ENCODE measurements around the gene KRTAP4-6.
A peak's percentile ranks its signal among the peaks of the same experiment; 100 is the strongest.
"Not testable (repeated sequence)": the region's sequence is repeated elsewhere in the genome, so short reads cannot be mapped to it uniquely, and the experiment has no call there.

KRTAP4-6 gene

DNA sequence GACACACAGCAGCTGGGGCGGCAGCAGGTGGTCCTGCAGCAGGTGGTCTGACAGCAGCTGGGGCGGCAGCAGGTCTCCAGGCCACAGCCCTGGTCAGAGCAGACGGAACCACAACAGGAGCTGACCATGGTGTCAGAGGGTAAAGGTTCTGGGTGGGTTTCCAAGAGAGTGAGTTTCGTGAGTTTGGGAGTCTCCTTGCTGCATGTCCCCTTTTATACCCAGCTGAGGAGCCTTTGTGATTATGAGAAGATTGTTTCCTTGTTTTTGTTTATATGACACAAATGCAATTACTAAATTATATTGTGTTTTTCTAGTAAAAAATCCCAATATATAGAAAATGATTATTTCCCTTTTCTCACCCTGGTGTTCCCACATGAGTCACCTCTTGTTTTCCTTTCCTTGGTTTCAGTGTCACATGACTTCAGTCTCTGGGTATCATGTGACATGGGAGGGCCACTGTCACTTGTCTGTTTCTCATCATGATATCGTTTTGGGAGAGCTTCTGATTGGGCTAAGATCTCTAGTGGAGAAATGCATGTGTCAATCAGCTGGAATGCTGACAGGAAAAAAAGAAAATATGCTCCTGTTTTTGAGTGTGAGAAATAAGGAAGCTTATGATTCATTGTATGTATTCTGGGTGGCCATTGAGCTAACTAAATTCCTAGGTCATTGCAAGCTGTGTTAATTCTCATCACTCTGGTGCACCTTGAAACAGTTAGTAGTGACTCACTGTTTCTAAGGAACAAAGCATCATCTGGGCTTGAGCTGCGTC lies at the start of gene KRTAP4-6:
KRTAP4-6 (minus strand) TSS at position 185 of the 772 bp plus-strand sequence; CDS start at position 128, 57 bp downstream.
- DNase-seq (ENCODE audit: low read depth) = no peak

DNA sequence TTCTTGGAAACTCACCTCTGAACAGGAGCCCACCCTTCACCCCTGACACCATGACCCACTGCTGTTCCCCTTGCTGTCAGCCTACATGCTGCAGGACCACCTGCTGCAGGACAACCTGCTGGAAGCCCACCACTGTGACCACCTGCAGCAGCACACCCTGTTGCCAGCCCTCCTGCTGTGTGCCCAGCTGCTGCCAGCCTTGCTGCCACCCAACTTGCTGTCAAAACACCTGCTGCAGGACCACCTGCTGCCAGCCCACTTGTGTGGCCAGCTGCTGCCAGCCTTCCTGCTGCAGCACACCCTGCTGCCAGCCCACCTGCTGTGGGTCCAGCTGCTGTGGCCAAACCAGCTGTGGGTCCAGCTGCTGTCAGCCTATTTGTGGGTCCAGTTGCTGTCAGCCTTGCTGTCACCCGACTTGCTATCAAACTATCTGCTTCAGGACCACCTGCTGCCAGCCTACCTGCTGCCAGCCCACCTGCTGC lies 49.5 kb upstream of the KRTAP4-6 start, which contains the start of gene KRTAP9-1:
KRTAP9-1 (plus strand) TSS at position 51 of the 482 bp plus-strand sequence; CDS start at position 51, 0 bp downstream.
- not testable (repeated sequence) for DNase-seq (ENCODE audit: low read depth)

DNA sequence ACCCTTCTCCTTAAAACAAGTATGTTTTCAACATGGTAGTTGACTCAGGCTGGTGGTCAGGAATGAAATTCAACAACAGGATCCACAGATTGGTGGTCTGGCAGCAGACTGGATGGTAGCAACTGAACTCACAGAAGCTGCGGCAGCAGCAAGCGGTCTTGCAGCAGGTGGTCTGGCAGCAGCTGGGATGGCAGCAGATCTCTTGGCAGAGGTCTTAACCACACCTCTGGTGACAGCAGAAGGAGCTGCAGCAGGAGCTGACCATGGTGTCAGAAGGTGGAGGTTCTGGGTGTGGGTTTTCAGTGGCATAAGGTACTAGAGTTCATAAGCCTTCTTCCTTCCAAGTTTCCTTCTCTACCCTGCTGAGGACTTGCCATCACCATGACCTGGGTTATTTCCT lies 46.5 kb upstream of the KRTAP4-6 start:
- DNase-seq (ENCODE audit: low read depth) = no peak

DNA sequence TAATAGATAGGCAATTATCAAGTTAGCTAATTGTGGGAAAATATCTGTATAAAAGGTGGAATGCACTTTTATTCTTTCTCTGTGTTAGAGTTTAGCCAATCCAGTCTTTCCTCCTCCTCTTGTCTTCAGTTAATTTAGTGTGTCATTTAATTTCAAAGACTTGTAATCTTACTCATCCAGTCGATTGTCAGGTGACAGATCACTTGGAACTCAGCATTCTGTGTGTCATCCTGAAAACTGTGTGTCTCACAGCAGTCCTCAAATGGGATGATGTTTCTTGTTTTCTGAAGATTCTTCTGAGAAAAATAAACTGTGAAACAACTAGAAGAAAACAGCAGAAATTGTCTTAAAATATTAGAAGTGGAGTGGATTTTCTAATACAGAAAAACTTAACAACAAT lies 44.7 kb upstream of the KRTAP4-6 start:
- DNase-seq (ENCODE audit: low read depth) = no peak

DNA sequence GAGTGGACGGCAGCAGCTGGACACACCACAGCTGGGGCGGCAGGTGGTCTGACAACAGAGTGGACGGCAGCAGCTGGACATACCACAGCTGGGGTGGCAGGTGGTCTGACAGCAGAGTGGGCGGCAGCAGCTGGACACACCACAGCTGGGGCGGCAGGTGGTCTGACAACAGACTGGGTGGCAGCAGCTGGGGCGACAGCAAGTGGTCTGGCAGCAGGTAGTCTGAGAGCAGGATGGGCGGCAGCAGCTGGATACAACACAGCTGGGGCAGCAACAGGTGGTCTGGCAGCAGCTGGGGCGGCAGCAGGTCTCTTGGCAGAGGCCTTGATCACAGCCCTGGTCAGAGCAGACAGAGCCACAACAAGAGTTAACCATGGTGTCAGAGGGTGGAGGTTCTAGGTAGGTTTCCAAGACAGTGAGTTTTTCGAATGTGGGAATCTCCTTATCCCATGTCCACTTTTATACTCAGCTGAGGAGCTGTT lies 44.2 kb upstream of the KRTAP4-6 start, which contains the start of gene KRTAP4-1:
KRTAP4-1 (minus strand) TSS at position 432 of the 482 bp plus-strand sequence; CDS start at position 375, 57 bp downstream.
- no peak for DNase-seq (ENCODE audit: low read depth)

DNA sequence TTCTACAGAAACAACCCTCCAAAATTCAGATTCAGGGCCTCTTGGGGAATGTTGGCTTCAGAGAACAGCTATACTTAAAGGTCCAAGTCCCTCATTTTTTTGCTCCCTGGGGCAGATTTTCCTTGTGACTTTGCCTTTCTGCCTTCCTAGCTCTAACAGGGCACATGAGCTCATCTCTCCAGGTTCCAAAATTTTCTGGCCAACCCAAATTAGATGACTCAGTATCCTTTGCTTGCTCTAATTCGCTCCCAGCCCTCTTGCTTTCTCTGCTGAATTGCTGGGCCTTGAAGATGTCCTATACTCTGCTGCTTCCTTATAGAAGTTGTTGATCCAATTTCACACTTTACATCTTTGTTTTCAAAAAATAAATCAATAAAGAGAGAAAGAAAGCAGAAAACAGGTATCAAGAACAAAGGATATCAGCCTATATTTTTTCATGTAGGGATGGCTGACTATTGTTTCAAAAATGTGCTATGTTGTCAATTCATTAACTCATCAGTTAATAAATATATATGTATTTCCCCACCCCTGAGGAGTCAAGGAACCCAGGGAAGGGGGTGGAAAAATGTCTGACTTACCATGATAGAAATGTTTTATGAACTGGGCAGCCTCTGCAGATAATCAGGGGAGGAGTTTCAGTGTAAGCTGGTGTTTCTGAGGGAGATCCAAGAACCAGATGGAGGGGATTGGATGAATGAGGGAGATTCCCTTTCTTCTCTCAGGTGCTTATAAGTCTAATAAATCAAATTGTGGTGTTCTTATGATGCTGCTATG lies 38.7 kb upstream of the KRTAP4-6 start:
- DNase-seq (ENCODE audit: low read depth) = no peak

DNA sequence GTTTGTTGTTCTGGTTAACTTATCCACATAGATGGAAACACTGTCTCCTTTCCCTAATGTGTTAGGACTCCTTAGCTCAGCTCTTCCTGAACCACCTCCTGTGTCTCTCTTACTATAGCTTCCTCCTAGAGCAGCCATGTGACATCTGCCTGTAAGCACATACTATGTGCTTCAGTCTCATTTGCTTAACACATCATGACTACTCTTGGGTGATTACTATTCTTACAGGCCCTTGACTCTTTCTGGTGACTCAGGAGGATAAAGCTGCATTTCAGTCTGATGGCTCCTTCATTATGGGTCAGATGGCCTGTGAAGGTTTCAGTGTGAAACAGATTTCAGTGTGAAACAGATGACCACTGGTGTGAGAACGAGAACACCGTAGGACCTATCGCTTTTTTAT lies 38.0 kb upstream of the KRTAP4-6 start:
- DNase-seq (ENCODE audit: low read depth) = no peak

DNA sequence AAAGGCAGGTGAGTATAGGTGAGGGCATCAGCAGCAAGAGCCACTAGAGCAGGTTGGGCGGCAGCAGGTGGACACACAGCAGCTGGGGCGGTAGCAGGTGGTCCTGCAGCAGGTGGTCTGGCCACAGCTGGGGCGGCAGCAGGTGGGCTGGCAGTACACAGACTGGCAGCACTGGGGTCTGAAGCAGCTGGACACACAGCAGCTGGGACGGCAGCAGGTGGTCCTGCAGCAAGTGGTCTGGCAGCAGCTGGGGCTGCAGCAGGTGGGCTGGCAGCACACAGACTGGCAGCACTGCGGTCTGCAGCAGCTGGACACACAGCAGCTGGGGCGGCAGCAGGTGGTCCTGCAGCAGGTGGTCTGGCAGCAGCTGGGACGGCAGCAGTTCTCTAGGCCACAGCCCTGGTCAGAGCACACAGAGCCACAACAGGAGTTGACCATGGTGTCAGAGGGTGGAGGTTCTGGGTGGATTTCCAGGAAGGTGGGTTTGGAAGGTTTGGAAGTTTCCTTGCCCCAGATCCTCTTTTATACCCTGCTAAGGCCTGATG lies 37.5 kb upstream of the KRTAP4-6 start, which contains the start of gene KRTAP4-2:
KRTAP4-2 (minus strand) TSS at position 495 of the 545 bp plus-strand sequence; CDS start at position 438, 57 bp downstream.
- no peak for DNase-seq (ENCODE audit: low read depth)

DNA sequence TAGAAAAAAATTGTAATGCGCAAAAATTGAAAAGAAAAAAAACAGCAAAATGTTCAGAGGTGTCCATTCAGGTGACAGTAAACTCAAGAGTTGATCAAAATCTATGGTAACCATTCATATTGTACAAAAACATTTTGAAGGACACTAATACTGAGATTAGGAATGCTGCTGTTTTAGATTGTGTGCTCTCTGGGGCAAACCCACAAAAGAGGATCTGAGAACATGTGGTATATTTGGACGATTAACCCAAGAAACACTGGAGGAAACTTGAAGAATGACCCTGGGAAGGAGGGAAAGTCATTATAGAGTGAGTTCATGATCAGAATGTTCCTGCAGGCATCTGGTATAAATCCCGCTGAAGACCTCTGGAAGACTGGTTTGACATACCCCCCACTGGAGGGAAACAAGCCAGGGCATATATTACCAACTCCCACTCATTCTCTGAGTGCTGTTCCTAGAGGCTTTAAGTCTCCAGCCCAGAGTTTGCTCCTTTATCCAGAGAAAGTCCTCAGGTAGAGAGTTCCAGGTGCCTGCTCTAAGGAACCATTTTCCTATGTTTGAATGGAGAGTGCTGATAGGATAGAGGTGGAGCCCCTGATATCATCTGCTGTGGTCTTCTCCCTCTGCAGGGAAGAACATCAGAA lies 36.5 kb upstream of the KRTAP4-6 start:
- DNase-seq (ENCODE audit: low read depth) = no peak

DNA sequence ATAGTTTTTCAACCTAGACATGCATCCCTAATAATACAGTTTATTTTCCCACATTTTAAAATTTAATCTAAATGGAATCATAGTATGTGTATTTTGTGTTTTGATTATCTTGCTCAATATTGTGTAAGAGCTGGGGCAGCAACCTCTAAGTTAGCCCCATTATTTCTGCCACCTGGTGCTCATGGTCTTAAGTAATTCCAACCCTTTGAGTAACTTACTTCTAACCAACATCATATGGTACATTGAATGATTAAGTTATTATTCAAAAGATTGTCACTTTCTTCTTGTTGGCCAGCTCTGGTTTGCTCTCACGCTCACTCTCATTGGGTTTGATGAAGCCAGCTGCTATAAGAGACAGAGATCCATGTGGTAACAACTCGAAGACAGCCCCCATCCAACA lies 31.5 kb upstream of the KRTAP4-6 start:
- DNase-seq (ENCODE audit: low read depth) = no peak

DNA sequence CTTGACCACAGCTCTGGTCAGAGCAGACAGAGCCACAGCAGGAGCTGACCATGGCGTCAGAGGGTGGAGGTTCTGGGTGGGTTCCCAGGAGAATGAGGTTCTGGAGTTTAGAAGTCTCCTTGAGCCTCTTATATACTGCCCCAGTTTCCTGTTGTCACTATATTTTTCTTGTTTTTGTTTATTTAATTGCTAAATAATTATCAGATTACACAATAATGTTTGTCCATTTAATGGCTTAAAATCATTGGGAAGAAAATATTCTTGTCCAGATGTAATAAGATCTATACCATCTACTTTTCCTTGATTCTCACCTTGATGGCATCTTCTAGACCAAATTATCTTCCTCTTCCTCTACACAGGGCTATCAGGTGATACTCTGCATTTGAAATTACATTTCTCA lies 27.8 kb upstream of the KRTAP4-6 start, which contains the start of gene KRTAP4-3:
KRTAP4-3 (minus strand) TSS at position 101 of the 400 bp plus-strand sequence; CDS start at position 52, 49 bp downstream.
- no peak for DNase-seq (ENCODE audit: low read depth)

DNA sequence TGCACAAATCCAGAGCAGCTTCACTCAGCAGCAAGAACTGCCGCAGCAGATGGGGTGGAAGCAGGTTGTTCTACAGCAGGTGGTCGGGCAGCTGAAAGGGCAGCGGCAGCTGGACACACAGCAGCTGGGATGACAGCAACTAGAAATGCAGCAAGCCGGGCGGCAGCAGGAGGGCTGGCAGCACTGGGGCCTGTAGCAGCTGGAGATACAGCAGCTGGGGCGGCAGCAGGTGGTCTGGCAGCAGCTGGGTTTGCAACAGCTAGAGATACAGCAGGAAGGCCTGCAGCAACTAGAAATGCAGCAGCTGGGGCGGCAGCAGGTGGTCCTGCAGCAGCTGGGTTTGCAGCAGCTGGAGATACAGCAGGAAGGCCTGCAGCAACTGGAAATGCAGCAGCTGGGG lies 27.2 kb upstream of the KRTAP4-6 start:
- DNase-seq (ENCODE audit: low read depth) = no peak

DNA sequence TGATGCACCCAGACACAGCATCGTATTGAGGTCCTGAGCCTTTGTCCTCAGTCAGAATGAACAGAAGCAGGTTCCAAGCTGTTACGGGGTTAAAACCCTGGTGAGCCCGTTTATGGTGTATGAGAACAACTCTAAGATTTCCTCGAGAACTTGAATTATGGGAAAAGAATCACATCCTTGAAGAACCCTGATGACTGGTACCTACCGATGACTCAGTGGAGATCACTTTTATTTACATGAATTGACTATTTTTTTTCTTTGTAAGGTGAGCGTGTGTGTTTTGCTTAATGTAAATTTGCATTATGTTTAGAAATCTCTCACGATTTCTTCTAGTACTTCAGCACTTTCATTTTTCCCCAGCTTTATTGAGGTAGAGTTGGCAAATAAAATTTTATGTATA lies 23.5 kb upstream of the KRTAP4-6 start:
- DNase-seq (ENCODE audit: low read depth) = no peak

DNA sequence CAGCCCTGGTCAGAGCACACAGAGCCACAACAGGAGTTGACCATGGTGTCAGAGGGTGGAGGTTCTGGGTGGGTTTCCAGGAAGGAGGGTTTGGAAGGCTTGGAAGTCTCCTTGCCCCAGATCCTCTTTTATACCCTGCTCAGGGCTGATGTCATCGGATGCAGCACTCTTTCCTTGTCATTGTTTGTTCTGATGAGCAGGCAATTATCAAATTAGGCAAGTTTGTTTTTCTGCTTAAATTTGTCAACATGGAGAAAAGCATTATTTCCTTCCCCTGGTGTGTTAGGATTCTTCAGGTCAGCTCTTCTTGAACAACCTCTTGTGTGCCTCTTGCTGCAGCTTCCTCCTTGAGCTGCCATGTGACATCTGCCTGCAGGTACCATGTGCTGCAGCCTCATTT lies 20.3 kb upstream of the KRTAP4-6 start, which contains the start of gene KRTAP4-4:
KRTAP4-4 (minus strand) TSS at position 101 of the 400 bp plus-strand sequence; CDS start at position 44, 57 bp downstream.
- no peak for DNase-seq (ENCODE audit: low read depth)

DNA sequence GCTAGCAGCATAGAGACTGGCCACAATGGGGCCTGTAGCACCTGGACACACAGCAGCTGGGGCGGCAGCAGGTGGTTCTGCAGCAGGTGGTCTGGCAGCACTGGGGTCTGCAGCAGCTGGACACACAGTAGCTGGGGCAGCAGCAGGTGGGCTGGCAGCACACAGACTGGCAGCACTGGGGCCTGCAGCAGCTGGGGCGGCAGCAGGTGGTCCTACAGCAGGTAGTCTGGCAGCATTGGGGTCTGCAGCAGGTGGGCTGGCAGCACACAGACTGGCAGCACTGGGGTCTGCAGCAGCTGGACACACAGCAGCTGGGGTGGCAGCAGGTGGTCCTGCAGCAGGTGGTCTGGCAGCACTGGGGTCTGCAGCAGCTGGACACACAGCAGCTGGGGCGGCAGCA lies 19.8 kb upstream of the KRTAP4-6 start:
- DNase-seq (ENCODE audit: low read depth) = not testable (repeated sequence)

DNA sequence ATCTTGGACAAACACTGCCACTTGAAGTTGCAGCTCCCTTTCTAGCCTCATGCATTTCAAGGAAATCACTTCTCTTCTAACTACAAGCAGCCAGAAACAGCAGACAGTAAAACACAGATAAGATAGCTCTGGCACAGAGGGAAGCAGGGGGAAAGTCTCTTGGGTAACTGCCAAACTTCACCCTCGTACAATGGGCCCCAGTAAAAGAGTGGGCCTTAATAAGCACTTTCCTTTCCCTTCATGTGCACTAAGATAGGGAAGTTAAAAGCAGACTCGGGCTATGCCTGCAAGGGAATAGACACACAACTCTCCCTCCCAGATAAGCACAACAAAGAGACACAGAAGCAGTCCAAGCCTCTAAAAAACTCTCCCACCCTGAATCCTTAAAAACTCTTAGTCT lies 13.5 kb upstream of the KRTAP4-6 start:
- peak; percentile 30 for DNase-seq (ENCODE audit: low read depth)

DNA sequence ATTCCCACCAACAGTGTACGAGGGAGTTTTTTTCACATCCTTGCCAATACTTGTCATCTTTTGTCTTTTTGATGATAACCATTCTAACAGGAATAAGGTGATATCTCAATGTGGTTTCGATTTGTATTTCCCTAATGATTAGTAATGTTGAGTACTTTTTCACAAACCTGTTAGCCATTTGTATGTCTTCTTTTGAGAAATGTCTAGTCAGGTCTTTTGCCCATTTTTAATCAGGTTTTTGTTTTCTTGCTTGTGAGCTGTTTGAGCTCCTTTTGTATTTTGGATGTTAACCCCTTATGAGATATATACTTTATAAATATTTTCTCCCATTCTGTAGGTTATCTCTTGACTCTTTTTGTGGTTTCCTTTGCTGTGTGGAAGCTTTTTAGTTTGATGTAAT lies 11.2 kb upstream of the KRTAP4-6 start:
- no peak for DNase-seq (ENCODE audit: low read depth)

DNA sequence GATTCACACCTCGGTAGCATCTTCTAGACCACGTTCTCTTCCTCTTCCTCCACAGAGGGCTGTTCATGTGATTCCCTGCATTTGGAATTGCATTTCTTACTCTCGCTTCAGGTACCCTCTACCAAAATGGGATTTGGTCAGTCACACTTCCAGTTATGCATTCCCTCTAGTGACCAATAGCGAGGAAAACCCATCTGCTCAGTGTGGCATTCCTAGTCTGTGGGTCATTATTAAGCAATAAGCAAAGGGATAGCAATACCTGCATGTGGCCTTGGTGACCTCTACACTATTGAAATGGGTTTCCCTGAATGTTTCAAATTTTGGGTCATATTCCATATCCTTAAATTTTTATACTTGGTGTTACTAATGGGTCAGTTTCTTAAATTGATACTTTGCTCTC lies 9.7 kb upstream of the KRTAP4-6 start:
- no peak for DNase-seq (ENCODE audit: low read depth)

DNA sequence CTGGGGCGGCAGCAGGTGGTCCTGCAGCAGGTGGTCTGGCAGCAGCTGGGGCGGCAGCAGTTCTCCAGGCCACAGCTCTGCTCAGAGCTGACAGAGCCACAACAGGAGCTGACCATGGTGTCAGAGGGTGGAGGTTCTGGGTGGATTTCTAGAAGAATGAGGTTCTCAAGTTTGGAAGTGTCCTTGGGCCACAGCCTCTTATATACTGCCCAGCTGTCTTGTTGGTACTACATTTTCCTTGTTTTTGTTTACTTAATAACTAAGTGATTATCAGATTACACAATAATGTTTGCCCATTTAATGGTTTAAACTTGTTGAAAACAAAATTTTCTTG lies 9.3 kb upstream of the KRTAP4-6 start, which contains the start of gene KRTAP4-5:
KRTAP4-5 (minus strand) TSS at position 174 of the 334 bp plus-strand sequence; CDS start at position 116, 58 bp downstream.
- DNase-seq (ENCODE audit: low read depth) = no peak

DNA sequence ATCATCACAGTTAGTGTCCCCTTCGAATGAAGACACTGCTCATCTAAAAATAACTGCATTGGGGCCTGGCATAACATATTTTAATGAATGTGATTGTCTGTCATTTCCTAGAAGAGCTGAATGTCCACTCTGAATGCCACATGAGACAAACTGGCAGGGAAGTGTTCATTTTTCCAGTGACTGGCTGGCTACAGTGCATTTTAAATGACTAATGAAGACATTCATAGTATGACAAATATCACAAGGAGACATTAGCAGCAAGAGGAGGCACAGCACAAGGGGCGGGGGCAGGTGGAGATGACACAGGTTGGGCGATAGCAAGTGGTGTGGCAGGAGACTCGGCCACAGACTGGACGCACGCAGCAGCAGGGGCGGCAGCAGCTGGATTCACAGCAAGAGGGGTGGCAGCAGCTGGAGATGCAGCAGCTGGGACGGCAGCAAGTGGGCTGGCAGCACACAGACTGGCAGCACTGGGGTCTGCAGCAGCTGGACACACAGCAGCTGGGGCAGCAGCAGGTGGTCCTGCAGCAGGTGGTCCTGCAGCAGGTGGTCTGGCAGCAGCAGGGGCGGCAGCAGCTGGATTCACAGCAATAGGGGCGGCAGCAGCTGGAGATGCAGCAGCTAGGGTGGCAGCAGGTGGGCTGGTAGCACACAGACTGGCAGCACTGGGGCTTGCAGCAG lies 8.8 kb upstream of the KRTAP4-6 start:
- not testable (repeated sequence) for DNase-seq (ENCODE audit: low read depth)
